Chondrocyte (in vitro differentiated cells): Measurements from ENCODE around the gene PPARA. TPM values are rescaled to one million over a fixed set of nuclear protein-coding genes. Genes with fewer than 3 reads are reported as not detected.
A peak's percentile ranks its signal among the peaks of the same experiment; 100 is the strongest.

Experiments used
- DNase-seq: peaks from one replicate; pipeline ENCODE4 v3.0.0; 2021; ENCODE audit warnings: mixed read lengths, low spot score
- H3K27ac Mint-ChIP-seq: one replicate; pipeline ENCODE4 v1.8.0; 2021; ENCODE audit warnings: mild to moderate bottlenecking, moderate library complexity, mixed read lengths; ENCODE audit not compliant: unreplicated experiment
- H3K27me3 Mint-ChIP-seq: 2 replicates; pipeline ENCODE4 v1.8.0; 2021; ENCODE audit warnings: low read depth, mixed read lengths
- H3K36me3 Mint-ChIP-seq: 2 replicates; pipeline ENCODE4 v1.8.0; 2021; ENCODE audit warnings: low read depth, mixed read lengths
- H3K4me1 Mint-ChIP-seq: 2 replicates; pipeline ENCODE4 v1.8.0; 2021; ENCODE audit warnings: low read depth, mild to moderate bottlenecking, mixed read lengths
- H3K4me3 Mint-ChIP-seq: one replicate; pipeline ENCODE4 v1.8.0; 2021; ENCODE audit warnings: mild to moderate bottlenecking, moderate library complexity, mixed read lengths; ENCODE audit not compliant: unreplicated experiment
- H3K9me3 Mint-ChIP-seq: 2 replicates; pipeline ENCODE4 v1.8.0; 2021; ENCODE audit warnings: low read depth, mixed read lengths
- CTCF ChIP-seq: fragments of 200-600 bp; sonication (generic); IDR thresholded peaks from 2 replicates; pipeline ENCODE4 v1.5.0; 2021; ENCODE audit warnings: antibody characterized with exemption, mild to moderate bottlenecking, moderate library complexity
- total RNA-seq: library from RNA; stranded (reverse); gene quantifications from 3 replicates; pipeline ENCODE4 v1.2.1, GENCODE V29; 2021

The PPARA gene
- total RNA-seq, 1 donor from 2014 or later = 16.0 TPM

- H3K27me3 Mint-ChIP-seq = no peaks in the 10 kb centered on the region
- H3K36me3 Mint-ChIP-seq = peaks cover 15% of the 10 kb centered on the region
- no peak for TF ChIP-seq CTCF
- peak overlapping the region; percentile 19 for H3K27ac Mint-ChIP-seq
- no peaks in the 10 kb centered on the region for H3K9me3 Mint-ChIP-seq
- H3K4me1 Mint-ChIP-seq = peaks cover 7% of the 10 kb centered on the region
- no peak for DNase-seq
- H3K4me3 Mint-ChIP-seq = no peak overlapping the region
These were observed 9.5 kb downstream of the PPARA start for GRCh38 chr22:46159777-46160176.

DNA sequence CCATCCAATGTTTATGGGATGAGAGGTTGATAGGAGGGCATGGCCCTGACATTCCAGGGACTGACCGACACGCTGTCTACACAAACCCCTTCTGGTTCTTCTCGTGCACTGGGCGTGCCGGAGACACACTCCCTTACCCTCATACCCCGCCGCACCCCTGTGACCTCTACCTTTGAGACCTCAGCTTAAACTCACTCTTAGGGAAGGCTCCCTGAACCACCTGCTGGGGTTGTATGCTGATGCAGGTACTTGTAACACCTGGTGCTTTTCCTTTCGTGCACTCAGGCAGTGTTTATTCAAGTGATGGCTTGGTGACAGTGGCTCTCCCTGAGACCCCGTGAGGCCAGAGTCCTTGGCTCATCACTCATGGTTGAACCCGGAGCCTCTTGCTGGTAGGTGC is 12.0 kb downstream of the PPARA start:
- no peak for TF ChIP-seq CTCF
- H3K4me1 Mint-ChIP-seq = peaks cover 7% of the 10 kb centered on the region
- DNase-seq = no peak

DNA sequence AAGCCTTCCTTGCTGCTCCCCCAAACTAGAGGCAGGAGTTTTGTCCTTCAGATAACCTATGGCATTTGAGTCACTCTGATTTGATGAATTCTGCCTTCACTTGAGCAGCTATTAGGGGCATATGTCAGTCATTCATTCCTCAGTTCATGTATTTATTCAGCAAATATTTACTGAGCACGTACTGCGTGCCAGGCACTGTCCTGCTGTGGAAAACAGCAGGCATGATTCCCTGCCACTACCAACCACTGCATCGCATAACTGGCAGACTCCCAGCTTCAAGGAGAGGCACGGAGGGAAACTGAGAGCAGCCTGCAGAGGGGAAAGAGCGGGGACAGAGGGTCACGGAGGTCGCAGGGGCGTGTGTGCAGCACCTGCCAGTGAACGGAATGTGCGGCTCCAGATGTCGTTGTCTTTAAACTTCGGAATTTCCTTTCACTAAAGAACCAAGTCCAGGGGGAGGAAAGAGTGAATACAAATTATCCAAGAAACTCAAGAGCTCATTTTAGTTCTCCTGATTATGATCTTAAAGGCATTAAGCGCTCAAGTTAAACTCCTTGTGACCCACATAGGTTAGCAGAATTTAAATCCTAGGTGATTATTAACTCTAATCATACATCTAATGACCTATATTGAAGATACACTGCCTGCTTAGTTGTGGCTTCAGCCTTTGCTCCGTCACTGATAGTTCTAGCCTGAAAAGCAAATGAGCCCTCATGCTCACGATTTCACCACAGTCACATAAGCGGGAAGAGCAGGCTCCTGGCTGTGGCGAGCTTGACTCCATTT is 12.6 kb downstream of the PPARA start:
- Mint-ChIP-seq H3K4me1 (peaks cover 11% of the 10 kb centered on the region), H3K27me3 (no peaks in the 10 kb centered on the region), H3K27ac (no peak overlapping the region), H3K36me3 (peaks cover 10% of the 10 kb centered on the region), H3K9me3 (no peaks in the 10 kb centered on the region), H3K4me3 (no peak overlapping the region)
- TF ChIP-seq CTCF = no peak
- no peak for DNase-seq

More for the DNA sequence above, 12.0 kb downstream of the PPARA start:
- H3K9me3 Mint-ChIP-seq = no peaks in the 10 kb centered on the region
- H3K27me3 Mint-ChIP-seq = no peaks in the 10 kb centered on the region
- H3K27ac Mint-ChIP-seq = no peak overlapping the region
- H3K4me3 Mint-ChIP-seq = no peak overlapping the region
- H3K36me3 Mint-ChIP-seq = peaks cover 10% of the 10 kb centered on the region

DNA sequence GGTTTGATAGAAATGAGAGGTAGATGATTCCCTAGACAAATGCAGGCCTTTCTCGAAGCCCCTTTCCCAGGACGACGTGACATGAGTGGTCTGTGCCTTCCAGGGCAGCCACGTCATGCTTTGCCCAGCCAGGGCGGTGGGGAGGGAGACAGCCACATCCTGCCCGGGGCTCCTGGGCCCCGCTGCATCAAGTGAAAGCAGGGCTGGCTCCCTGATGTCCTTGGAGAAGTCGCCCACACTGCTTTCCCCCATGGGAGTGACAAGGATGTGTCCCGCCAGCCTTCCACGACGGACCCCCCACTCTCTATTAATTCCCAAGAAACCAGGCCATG is 13.2 kb downstream of the PPARA start:
- Mint-ChIP-seq H3K27ac (no peak overlapping the region), H3K9me3 (no peaks in the 10 kb centered on the region), H3K27me3 (no peaks in the 10 kb centered on the region), H3K36me3 (peaks cover 10% of the 10 kb centered on the region), H3K4me1 (peaks cover 11% of the 10 kb centered on the region), H3K4me3 (no peak overlapping the region)
- no peak for TF ChIP-seq CTCF
- no peak for DNase-seq

- no peaks in the 10 kb centered on the region for H3K27me3 Mint-ChIP-seq
- peaks cover 8% of the 10 kb centered on the region for H3K4me1 Mint-ChIP-seq
- no peak for TF ChIP-seq CTCF
- no peak for DNase-seq
- H3K27ac Mint-ChIP-seq = no peak overlapping the region
- H3K36me3 Mint-ChIP-seq = peaks cover 3% of the 10 kb centered on the region
- no peaks in the 10 kb centered on the region for H3K9me3 Mint-ChIP-seq
- no peak overlapping the region for H3K4me3 Mint-ChIP-seq
These were observed 15.7 kb downstream of the PPARA start for GRCh38 chr22:46165977-46166376.
